ENCODE data around the gene IFNK. TPM values are rescaled to one million over a fixed set of nuclear protein-coding genes. Genes with fewer than 3 reads are reported as not detected.

IFNK gene
- total and polyA plus RNA-seq, 2 donors (not counting 1 experiment from before 2014, with no cell fraction given): not detected

GRCh38 chr9:27548055-27548741 is 24.1 kb downstream of the IFNK start:
- H3K79me2 ChIP-seq (ENCODE audit: control insufficient read depth, insufficient read depth, low read length): no peaks in the 10 kb centered on the region
- no peak overlapping the region for H3K27ac ChIP-seq (ENCODE audit: insufficient read depth, low read length)
- H3K27me3 ChIP-seq (ENCODE audit: control insufficient read depth, insufficient read depth, low read length): no peaks in the 10 kb centered on the region
- H3K4me2 ChIP-seq (ENCODE audit: extremely low read depth, insufficient read depth, low read length): no peak overlapping the region
- H3K9ac ChIP-seq (ENCODE audit: insufficient read depth, low read length): no peak overlapping the region
- no peak overlapping the region for H3K4me3 ChIP-seq (replicated peaks in 1 of 4; ENCODE audit: control extremely low read depth in 1 of 4, insufficient read depth in 1 of 4, low read depth in 3 of 4, low read length in 4 of 4)
- no peaks in the 10 kb centered on the region for H3K36me3 ChIP-seq (ENCODE audit: control insufficient read depth, insufficient read depth, low read length)
- H3K9me3 ChIP-seq (ENCODE audit: control insufficient read depth, insufficient read depth, low read depth, low read length): no peaks in the 10 kb centered on the region
- no peak overlapping the region for H2AFZ ChIP-seq (ENCODE audit: low read length)
- H4K20me1 ChIP-seq (ENCODE audit: control insufficient read depth, extremely low read depth, insufficient read depth, low read length): no peaks in the 10 kb centered on the region
- no peaks in the 10 kb centered on the region for H3K4me1 ChIP-seq (ENCODE audit: control insufficient read depth, extremely low read depth, insufficient read depth, low read length)
- TF ChIP-seq EZH2 (IDR thresholded peaks at IDR 0.05; ENCODE audit: low read length, missing control alignments): no peak
- peak; percentile 47 to 50 for TF ChIP-seq CTCF (conservative IDR thresholded peaks at IDR 0.05 in 1 of 2, IDR thresholded peaks at IDR 0.05 in 1 of 2; ENCODE audit: low read depth in 1 of 2, low read length in 2 of 2)
- DNase-seq (ENCODE audit: low read depth in 2 of 2): peak in 1 of 2 donors; percentile 74

GRCh38 chr9:27549196-27549755 is 25.2 kb downstream of the IFNK start:
- no peaks in the 10 kb centered on the region for H3K27me3 ChIP-seq (ENCODE audit: control insufficient read depth, insufficient read depth, low read length)
- no peaks in the 10 kb centered on the region for H3K4me1 ChIP-seq (ENCODE audit: control insufficient read depth, extremely low read depth, insufficient read depth, low read length)
- no peaks in the 10 kb centered on the region for H4K20me1 ChIP-seq (ENCODE audit: control insufficient read depth, extremely low read depth, insufficient read depth, low read length)
- no peaks in the 10 kb centered on the region for H3K36me3 ChIP-seq (ENCODE audit: control insufficient read depth, insufficient read depth, low read length)
- H3K79me2 ChIP-seq (ENCODE audit: control insufficient read depth, insufficient read depth, low read length): no peaks in the 10 kb centered on the region
- no peak overlapping the region for H2AFZ ChIP-seq (ENCODE audit: low read length)
- peak in 1 of 2 donors; percentile 71 for DNase-seq (ENCODE audit: low read depth in 2 of 2)
- peak overlapping the region; percentile 11 for H3K4me2 ChIP-seq (ENCODE audit: extremely low read depth, insufficient read depth, low read length)
- H3K9ac ChIP-seq (ENCODE audit: insufficient read depth, low read length): no peak overlapping the region
- H3K27ac ChIP-seq (ENCODE audit: insufficient read depth, low read length): no peak overlapping the region
- no peak overlapping the region for H3K4me3 ChIP-seq (replicated peaks in 1 of 4; ENCODE audit: control extremely low read depth in 1 of 4, insufficient read depth in 1 of 4, low read depth in 3 of 4, low read length in 4 of 4)
- no peaks in the 10 kb centered on the region for H3K9me3 ChIP-seq (ENCODE audit: control insufficient read depth, insufficient read depth, low read depth, low read length)
- no peak for TF ChIP-seq EZH2 (IDR thresholded peaks at IDR 0.05; ENCODE audit: low read length, missing control alignments)
- TF ChIP-seq CTCF (conservative IDR thresholded peaks at IDR 0.05 in 1 of 2, IDR thresholded peaks at IDR 0.05 in 1 of 2; ENCODE audit: low read depth in 1 of 2, low read length in 2 of 2): no peak

- Histone ChIP-seq H2AFZ (ENCODE audit: low read length) (no peak overlapping the region), H3K4me1 (ENCODE audit: control insufficient read depth, extremely low read depth, insufficient read depth, low read length) (no peaks in the 10 kb centered on the region), H3K4me2 (ENCODE audit: extremely low read depth, insufficient read depth, low read length) (no peak overlapping the region), H3K27me3 (ENCODE audit: control insufficient read depth, insufficient read depth, low read length) (no peaks in the 10 kb centered on the region), H3K9ac (ENCODE audit: insufficient read depth, low read length) (no peak overlapping the region), H4K20me1 (ENCODE audit: control insufficient read depth, extremely low read depth, insufficient read depth, low read length) (no peaks in the 10 kb centered on the region), H3K79me2 (ENCODE audit: control insufficient read depth, insufficient read depth, low read length) (no peaks in the 10 kb centered on the region), H3K27ac (ENCODE audit: insufficient read depth, low read length) (no peak overlapping the region), H3K36me3 (ENCODE audit: control insufficient read depth, insufficient read depth, low read length) (no peaks in the 10 kb centered on the region), H3K9me3 (ENCODE audit: control insufficient read depth, insufficient read depth, low read depth, low read length) (no peaks in the 10 kb centered on the region), H3K4me3 (replicated peaks in 1 of 4; ENCODE audit: control extremely low read depth in 1 of 4, insufficient read depth in 1 of 4, low read depth in 3 of 4, low read length in 4 of 4) (no peak overlapping the region)
- TF ChIP-seq CTCF (conservative IDR thresholded peaks at IDR 0.05 in 1 of 2, IDR thresholded peaks at IDR 0.05 in 1 of 2; ENCODE audit: low read depth in 1 of 2, low read length in 2 of 2): no peak
- TF ChIP-seq EZH2 (IDR thresholded peaks at IDR 0.05; ENCODE audit: low read length, missing control alignments): no peak
- DNase-seq (ENCODE audit: low read depth in 2 of 2): no peak
These were observed 30.6 kb downstream of the IFNK start for GRCh38 chr9:27554712-27555111.
